ENCODE data around the gene RIOK3.
A peak's percentile ranks its signal among the peaks of the same experiment; 100 is the strongest.

The RIOK3 gene

DNA sequence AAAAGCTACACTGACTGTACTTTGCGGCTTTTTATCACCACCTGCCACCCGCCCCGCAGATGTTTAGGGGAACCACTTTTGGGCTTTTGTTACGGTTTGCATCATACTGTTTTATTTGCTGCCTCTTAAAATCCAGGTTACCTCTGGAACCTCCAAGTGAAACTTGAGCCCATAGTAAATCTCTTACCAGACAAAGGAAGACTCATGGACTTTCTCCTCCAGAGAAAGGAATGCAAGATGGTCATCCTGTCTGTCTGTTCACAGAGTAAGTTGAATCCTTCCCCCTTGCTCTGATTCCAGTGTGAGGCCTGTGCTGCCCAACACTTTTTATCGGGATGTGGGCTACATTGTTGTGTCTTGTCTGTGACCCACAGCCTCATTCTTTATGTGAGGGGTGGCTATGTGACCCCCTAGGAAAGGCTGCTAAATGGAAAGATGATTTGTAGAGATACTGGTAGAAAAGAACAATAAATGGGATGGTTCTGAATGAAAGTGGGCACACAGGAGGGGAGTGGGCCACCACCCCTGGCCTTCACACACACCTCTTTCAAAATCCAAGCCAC is 73.5 kb downstream of the RIOK3 start:
- TF ChIP-seq, protein P1, sequence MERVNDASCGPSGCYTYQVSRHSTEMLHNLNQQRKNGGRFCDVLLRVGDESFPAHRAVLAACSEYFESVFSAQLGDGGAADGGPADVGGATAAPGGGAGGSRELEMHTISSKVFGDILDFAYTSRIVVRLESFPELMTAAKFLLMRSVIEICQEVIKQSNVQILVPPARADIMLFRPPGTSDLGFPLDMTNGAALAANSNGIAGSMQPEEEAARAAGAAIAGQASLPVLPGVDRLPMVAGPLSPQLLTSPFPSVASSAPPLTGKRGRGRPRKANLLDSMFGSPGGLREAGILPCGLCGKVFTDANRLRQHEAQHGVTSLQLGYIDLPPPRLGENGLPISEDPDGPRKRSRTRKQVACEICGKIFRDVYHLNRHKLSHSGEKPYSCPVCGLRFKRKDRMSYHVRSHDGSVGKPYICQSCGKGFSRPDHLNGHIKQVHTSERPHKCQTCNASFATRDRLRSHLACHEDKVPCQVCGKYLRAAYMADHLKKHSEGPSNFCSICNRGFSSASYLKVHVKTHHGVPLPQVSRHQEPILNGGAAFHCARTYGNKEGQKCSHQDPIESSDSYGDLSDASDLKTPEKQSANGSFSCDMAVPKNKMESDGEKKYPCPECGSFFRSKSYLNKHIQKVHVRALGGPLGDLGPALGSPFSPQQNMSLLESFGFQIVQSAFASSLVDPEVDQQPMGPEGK (CRISPR knock-in tag; IDR thresholded peaks at IDR 0.05; ENCODE audit: borderline replicate concordance): no peak
- TF ChIP-seq OSR1 (CRISPR knock-in tag; IDR thresholded peaks at IDR 0.05) (no peak), ZFP30 (CRISPR knock-in tag; IDR thresholded peaks at IDR 0.05) (no peak), GLIS3 (CRISPR knock-in tag; IDR thresholded peaks at IDR 0.05) (no peak), ZFP3 (CRISPR knock-in tag; IDR thresholded peaks at IDR 0.05) (no peak), SNAI2 (CRISPR knock-in tag; IDR thresholded peaks at IDR 0.05) (no peak), TOX (CRISPR knock-in tag; IDR thresholded peaks at IDR 0.05; ENCODE audit: borderline replicate concordance) (no peak), RARB (CRISPR knock-in tag; IDR thresholded peaks at IDR 0.05) (no peak), ESRRG (CRISPR knock-in tag; IDR thresholded peaks at IDR 0.05) (no peak), ARNTL (CRISPR knock-in tag; IDR thresholded peaks at IDR 0.05; ENCODE audit: borderline replicate concordance, low read depth) (no peak), ZNF565 (CRISPR knock-in tag; conservative IDR thresholded peaks at IDR 0.05; ENCODE audit: low read depth) (no peak), TSHZ2 (CRISPR knock-in tag; IDR thresholded peaks at IDR 0.05) (no peak), ZC3H10 (CRISPR knock-in tag; IDR thresholded peaks at IDR 0.05) (no peak), ISL1 (CRISPR knock-in tag; IDR thresholded peaks at IDR 0.05) (no peak), CSDC2 (CRISPR knock-in tag; IDR thresholded peaks at IDR 0.05) (no peak)
- ATAC-seq: 0 out of 3 replicates have a peak, but pooled peaks have one; percentile 17

DNA sequence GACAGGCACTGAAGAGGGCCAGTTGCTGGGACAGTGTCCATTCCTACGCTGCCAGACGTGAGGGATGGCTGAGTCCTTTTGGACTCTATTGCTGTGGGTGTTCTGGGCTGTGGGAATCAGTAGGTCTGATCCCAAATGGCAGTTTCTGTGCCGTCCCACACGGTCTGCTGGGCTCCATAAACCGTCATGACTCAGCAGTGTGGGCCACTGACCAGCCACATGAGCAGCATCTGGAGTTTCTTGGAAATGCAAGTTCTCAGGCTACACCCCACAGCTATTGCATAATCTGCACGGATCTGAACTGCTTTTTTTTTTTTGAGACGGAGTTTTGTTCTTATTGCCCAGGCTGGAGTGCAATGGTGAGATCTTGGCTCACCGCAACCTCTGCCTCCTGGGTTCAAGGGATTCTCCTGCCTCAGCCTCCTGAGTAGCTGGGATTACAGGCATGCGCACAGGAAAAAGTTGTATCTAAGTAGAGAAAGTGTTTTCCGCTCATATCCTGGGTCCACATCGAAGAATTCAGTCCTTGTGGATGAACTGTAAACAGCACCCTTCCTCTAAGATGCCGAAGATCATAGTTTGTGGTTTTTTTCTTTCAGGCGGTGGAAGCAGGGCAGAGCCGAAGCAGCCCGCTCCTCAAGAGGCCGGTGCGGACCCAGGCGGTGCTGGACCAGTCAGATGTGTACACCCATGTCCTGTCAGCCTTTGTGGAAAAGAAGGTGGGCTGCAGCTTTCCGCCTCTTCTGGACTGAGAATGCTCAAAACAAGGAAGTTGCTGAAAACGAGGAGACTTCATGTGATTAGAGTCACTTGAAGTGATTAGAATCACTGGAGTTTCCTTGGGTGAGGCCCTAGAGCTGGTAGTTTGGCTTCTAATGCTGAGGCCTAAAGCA is 75.7 kb downstream of the RIOK3 start:
- TF ChIP-seq, protein P2, sequence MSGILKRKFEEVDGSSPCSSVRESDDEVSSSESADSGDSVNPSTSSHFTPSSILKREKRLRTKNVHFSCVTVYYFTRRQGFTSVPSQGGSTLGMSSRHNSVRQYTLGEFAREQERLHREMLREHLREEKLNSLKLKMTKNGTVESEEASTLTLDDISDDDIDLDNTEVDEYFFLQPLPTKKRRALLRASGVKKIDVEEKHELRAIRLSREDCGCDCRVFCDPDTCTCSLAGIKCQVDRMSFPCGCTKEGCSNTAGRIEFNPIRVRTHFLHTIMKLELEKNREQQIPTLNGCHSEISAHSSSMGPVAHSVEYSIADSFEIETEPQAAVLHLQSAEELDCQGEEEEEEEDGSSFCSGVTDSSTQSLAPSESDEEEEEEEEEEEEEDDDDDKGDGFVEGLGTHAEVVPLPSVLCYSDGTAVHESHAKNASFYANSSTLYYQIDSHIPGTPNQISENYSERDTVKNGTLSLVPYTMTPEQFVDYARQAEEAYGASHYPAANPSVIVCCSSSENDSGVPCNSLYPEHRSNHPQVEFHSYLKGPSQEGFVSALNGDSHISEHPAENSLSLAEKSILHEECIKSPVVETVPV (CRISPR knock-in tag; IDR thresholded peaks at IDR 0.05): no peak
- TF ChIP-seq BACH2 (CRISPR knock-in tag; IDR thresholded peaks at IDR 0.05; ENCODE audit: borderline replicate concordance) (no peak), ZFP3 (CRISPR knock-in tag; IDR thresholded peaks at IDR 0.05) (no peak), ISL1 (CRISPR knock-in tag; IDR thresholded peaks at IDR 0.05) (no peak), ZC3H10 (CRISPR knock-in tag; IDR thresholded peaks at IDR 0.05) (no peak), CSDC2 (CRISPR knock-in tag; IDR thresholded peaks at IDR 0.05) (no peak), GLIS3 (CRISPR knock-in tag; IDR thresholded peaks at IDR 0.05) (no peak), ZNF8 (CRISPR knock-in tag; IDR thresholded peaks at IDR 0.05) (no peak), ZFP30 (CRISPR knock-in tag; IDR thresholded peaks at IDR 0.05) (no peak), POU6F1 (CRISPR knock-in tag; IDR thresholded peaks at IDR 0.05; ENCODE audit: borderline replicate concordance, low read depth) (no peak), SNAI2 (CRISPR knock-in tag; IDR thresholded peaks at IDR 0.05) (no peak), ESRRG (CRISPR knock-in tag; IDR thresholded peaks at IDR 0.05) (no peak), TSHZ2 (CRISPR knock-in tag; IDR thresholded peaks at IDR 0.05) (no peak), ZNF70 (CRISPR knock-in tag; IDR thresholded peaks at IDR 0.05) (no peak), OSR1 (CRISPR knock-in tag; IDR thresholded peaks at IDR 0.05) (no peak), PPARA (CRISPR knock-in tag; IDR thresholded peaks at IDR 0.05; ENCODE audit: borderline replicate concordance) (no peak), RARB (CRISPR knock-in tag; IDR thresholded peaks at IDR 0.05) (no peak)
- TF ChIP-seq, protein P3, sequence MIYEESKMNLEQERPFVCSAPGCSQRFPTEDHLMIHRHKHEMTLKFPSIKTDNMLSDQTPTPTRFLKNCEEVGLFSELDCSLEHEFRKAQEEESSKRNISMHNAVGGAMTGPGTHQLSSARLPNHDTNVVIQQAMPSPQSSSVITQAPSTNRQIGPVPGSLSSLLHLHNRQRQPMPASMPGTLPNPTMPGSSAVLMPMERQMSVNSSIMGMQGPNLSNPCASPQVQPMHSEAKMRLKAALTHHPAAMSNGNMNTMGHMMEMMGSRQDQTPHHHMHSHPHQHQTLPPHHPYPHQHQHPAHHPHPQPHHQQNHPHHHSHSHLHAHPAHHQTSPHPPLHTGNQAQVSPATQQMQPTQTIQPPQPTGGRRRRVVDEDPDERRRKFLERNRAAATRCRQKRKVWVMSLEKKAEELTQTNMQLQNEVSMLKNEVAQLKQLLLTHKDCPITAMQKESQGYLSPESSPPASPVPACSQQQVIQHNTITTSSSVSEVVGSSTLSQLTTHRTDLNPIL (CRISPR knock-in tag; IDR thresholded peaks at IDR 0.05; ENCODE audit: low read depth): no peak
- TF ChIP-seq, protein P1 (CRISPR knock-in tag; IDR thresholded peaks at IDR 0.05; ENCODE audit: borderline replicate concordance): no peak
- peak; percentile 40 for ATAC-seq
